ENCODE data around the gene MGP.

GRCh38 chr12:14841761-14842160, 43.9 kb downstream of the MGP start:
- no peak for TF ChIP-seq CTCF (conservative IDR thresholded peaks at IDR 0.05; ENCODE audit: low read length)
- TF ChIP-seq EZH2phosphoT487 (IDR thresholded peaks at IDR 0.05; ENCODE audit: borderline replicate concordance, low read depth, low read length) = no peak

Data from OCI-LY7 (cell line).